Sigmoid colon (tissue), 4 donors: ENCODE measurements around the gene ELP2.

Source experiments
- CTCF ChIP-seq, 4 experiments: fragments of 450-650 bp in 3 of 4; fragments of 200-600 bp in 1 of 4; IDR thresholded peaks; one replicate each; pipeline ENCODE4 v1.5.1; 2016 to 2019; ENCODE audit warnings: antibody characterized with exemption in 4 of 4, mild to moderate bottlenecking in 3 of 4, moderate library complexity in 2 of 4
- EP300 ChIP-seq, 4 donors: sonication (generic); formaldehyde crosslinking; IDR thresholded peaks; one replicate each; pipeline ENCODE4 v1.6.1; 2017; ENCODE audit warnings: antibody characterized with exemption in 4 of 4
- POLR2A ChIP-seq, 2 donors: fragments of 450-650 bp; IDR thresholded peaks; one replicate each; pipeline ENCODE4 v1.6.1; 2016; ENCODE audit warnings: antibody characterized with exemption in 2 of 2, mild to moderate bottlenecking in 2 of 2, moderate library complexity in 2 of 2
- POLR2AphosphoS5 ChIP-seq, 4 donors: sonication (generic); formaldehyde crosslinking; IDR thresholded peaks; one replicate each; pipeline ENCODE4 v1.6.1; 2017; ENCODE audit warnings: antibody characterized with exemption in 4 of 4

GRCh38 chr18:36217348-36217747 is 87.6 kb downstream of the ELP2 start:
- no peak for TF ChIP-seq POLR2A (IDR thresholded peaks at IDR 0.05)
- TF ChIP-seq EP300 (IDR thresholded peaks at IDR 0.05): no peak
- no peak for TF ChIP-seq CTCF (IDR thresholded peaks at IDR 0.05)
- no peak for TF ChIP-seq POLR2AphosphoS5 (IDR thresholded peaks at IDR 0.05)
